CD4-positive, alpha-beta T cell (primary cell): ENCODE measurements around the gene SLC16A6. TPM values are rescaled to one million over a fixed set of nuclear protein-coding genes. Genes with fewer than 3 reads are reported as not detected.

Experiments
- ATAC-seq: fragments of 200-7000 bp; cut with Tn5 transposase; one replicate; pipeline ENCODE4 v1.10.0; 2022; ENCODE audit warnings: mild to moderate bottlenecking; ENCODE audit not compliant: poor library complexity
- CTCF ChIA-PET: fragments of 350-600 bp; sonication (Branson Sonifier 250); formaldehyde crosslinking; loops from one replicate; lab custom pipeline; 2021; ENCODE audit warnings: antibody characterized with exemption, inconsistent platforms; lab: Charles Lee
- POLR2A ChIA-PET: fragments of 350-600 bp; sonication (Branson Sonifier 250); formaldehyde crosslinking; loops from one replicate; lab custom pipeline; 2021; ENCODE audit warnings: antibody characterized with exemption, inconsistent platforms; lab: Charles Lee
- DNase-seq, 14 experiments: peaks; one replicate each; pipeline ENCODE4 v3.0.0-alpha.2; 2013 to 2020; ENCODE audit warnings: mixed read lengths in 2 of 14
- H3K27ac ChIP-seq, 2 donors: one replicate each; pipeline versions ENCODE4 v1.5.1 to v1.7.0; 2013; ENCODE audit warnings: low read length in 2 of 2, low read depth in 1 of 2, mild to moderate bottlenecking in 1 of 2
- H3K27me3 ChIP-seq, 2 experiments: 1 replicate in 1 of 2; 2 replicates in 1 of 2; pipeline versions ENCODE4 v1.6.1 to v1.7.0; 2013; ENCODE audit warnings: low read length in 2 of 2, control low read depth in 1 of 2, mild to moderate bottlenecking in 1 of 2, moderate library complexity in 1 of 2; ENCODE audit not compliant: insufficient read depth in 2 of 2, control insufficient read depth in 1 of 2
- H3K36me3 ChIP-seq: one replicate; pipeline ENCODE4 v1.6.1; 2013; ENCODE audit warnings: low read length, control low read depth; ENCODE audit not compliant: insufficient read depth
- H3K4me1 ChIP-seq: one replicate; pipeline ENCODE4 v1.6.1; 2013; ENCODE audit warnings: low read length, control low read depth; ENCODE audit not compliant: insufficient read depth
- H3K4me3 ChIP-seq: one replicate; pipeline ENCODE4 v1.5.1; 2013; ENCODE audit warnings: mild to moderate bottlenecking, low read length, moderate library complexity
- H3K9me3 ChIP-seq, 2 experiments: 1 replicate in 1 of 2; 2 replicates in 1 of 2; pipeline versions ENCODE4 v1.6.1 to v1.7.0; 2013; ENCODE audit warnings: low read length in 2 of 2, mild to moderate bottlenecking in 2 of 2, control low read depth in 1 of 2, moderate library complexity in 1 of 2; ENCODE audit not compliant: control insufficient read depth in 1 of 2, insufficient read depth in 1 of 2
- H3K27ac Mint-ChIP-seq: one replicate; pipeline ENCODE4 v1.8.0; 2020; ENCODE audit warnings: mixed read lengths
- H3K27me3 Mint-ChIP-seq: one replicate; pipeline ENCODE4 v1.8.0; 2021; ENCODE audit warnings: mixed read lengths
- H3K36me3 Mint-ChIP-seq: one replicate; pipeline ENCODE4 v1.8.0; 2021; ENCODE audit warnings: low read depth, mixed read lengths
- H3K4me1 Mint-ChIP-seq: one replicate; pipeline ENCODE4 v1.8.0; 2021; ENCODE audit warnings: low read depth, mixed read lengths
- H3K4me3 Mint-ChIP-seq: one replicate; pipeline ENCODE4 v1.8.0; 2020; ENCODE audit warnings: mild to moderate bottlenecking, mixed read lengths
- H3K9me3 Mint-ChIP-seq: one replicate; pipeline ENCODE4 v1.8.0; 2020; ENCODE audit warnings: mixed read lengths
- CTCF ChIP-seq: fragments of 200-600 bp; IDR thresholded peaks from one replicate; pipeline ENCODE4 v1.8.0; 2022; ENCODE audit warnings: antibody characterized with exemption, mild to moderate bottlenecking
- intact Hi-C, 2 experiments: fragments of 100-400 bp; cut with DNase I in 1 of 2; cut with micrococcal nuclease in 1 of 2; formaldehyde crosslinking; loops; one replicate each; pipeline versions ENCODE4 v1.15.1 to v1.9.0; 2023 to 2025; cut with DNase I, micrococcal nuclease
- total RNA-seq, 174 experiments: library from RNA in 2 of 174; stranded (reverse) in 2 of 174; gene quantifications; one replicate each; pipeline ENCODE4 v1.2.3 and lab custom pipeline; 2021 to 2026

The SLC16A6 gene
- total RNA-seq, 2 experiments from 2014 or later, result 7.7 to 9.5 TPM

GRCh38 chr17:68320943-68321555, 30.1 kb upstream of the SLC16A6 start:
- intact Hi-C loops, result no loop called here
- peaks cover 34% of the 10 kb centered on the region for H3K4me1 ChIP-seq
- no peak overlapping the region for H3K27ac Mint-ChIP-seq
- peaks cover 58% of the 10 kb centered on the region for H3K4me1 Mint-ChIP-seq
- ATAC-seq (no peak), DNase-seq (no peak)
- ChIA-PET POLR2A (no interaction called here), CTCF (interaction anchor here (1.0 kb wide), 1 partner anchor 121 kb away, joined by 3 read pairs; no protein-coding TSS in a partner anchor)
- H3K4me3 ChIP-seq, result no peak overlapping the region
- no peaks in the 10 kb centered on the region for H3K36me3 ChIP-seq
- no peaks in the 10 kb centered on the region for H3K9me3 Mint-ChIP-seq
- no peaks in the 10 kb centered on the region for H3K9me3 ChIP-seq
- no peak for TF ChIP-seq CTCF
- no peaks in the 10 kb centered on the region for H3K27me3 Mint-ChIP-seq
- no peaks in the 10 kb centered on the region for H3K27me3 ChIP-seq
- no peaks in the 10 kb centered on the region for H3K36me3 Mint-ChIP-seq
- no peak overlapping the region for H3K27ac ChIP-seq
- no peak overlapping the region for H3K4me3 Mint-ChIP-seq

- ATAC-seq (no peak), DNase-seq (no peak)
- Mint-ChIP-seq H3K4me3 (no peak overlapping the region), H3K36me3 (no peaks in the 10 kb centered on the region), H3K27me3 (no peaks in the 10 kb centered on the region), H3K4me1 (peaks cover 62% of the 10 kb centered on the region), H3K9me3 (no peaks in the 10 kb centered on the region), H3K27ac (no peak overlapping the region)
- Histone ChIP-seq H3K27me3 (no peaks in the 10 kb centered on the region), H3K4me3 (no peak overlapping the region), H3K4me1 (peaks cover 41% of the 10 kb centered on the region), H3K9me3 (no peaks in the 10 kb centered on the region), H3K36me3 (no peaks in the 10 kb centered on the region), H3K27ac (no peak overlapping the region)
- no peak for TF ChIP-seq CTCF
- ChIA-PET CTCF (interaction anchor here (1.0 kb wide), 1 partner anchor 120 kb away, joined by 3 read pairs; no protein-coding TSS in a partner anchor), POLR2A (no interaction called here)
- intact Hi-C loops, result no loop called here
Measured at GRCh38 chr17:68320311-68320865, 29.5 kb upstream of the SLC16A6 start.

- ChIA-PET POLR2A (interaction anchor here (1.3 kb wide), 1 partner anchor 28 kb away, joined by 8 read pairs; the partner anchor contains the start of genes ARSG and SLC16A6), CTCF (no interaction called here)
- intact Hi-C loops, result loop anchor here in 1 of 2 experiments (5.0 kb wide), 1 partner anchor 38 kb away; no protein-coding TSS in a partner anchor
- H3K4me1 ChIP-seq, result peaks cover 49% of the 10 kb centered on the region
- H3K36me3 ChIP-seq, result no peaks in the 10 kb centered on the region
- no peak for ATAC-seq
- peak in 1 of 14 experiments; percentile 34 for DNase-seq
- no peaks in the 10 kb centered on the region for H3K9me3 ChIP-seq
- no peak for TF ChIP-seq CTCF
- H3K36me3 Mint-ChIP-seq, result no peaks in the 10 kb centered on the region
- no peak overlapping the region for H3K4me3 Mint-ChIP-seq
- no peaks in the 10 kb centered on the region for H3K27me3 Mint-ChIP-seq
- H3K4me1 Mint-ChIP-seq, result peaks cover 67% of the 10 kb centered on the region
- H3K27me3 ChIP-seq, result no peaks in the 10 kb centered on the region
- H3K4me3 ChIP-seq, result no peak overlapping the region
- no peak overlapping the region for H3K27ac Mint-ChIP-seq
- no peaks in the 10 kb centered on the region for H3K9me3 Mint-ChIP-seq
- H3K27ac ChIP-seq, result no peak overlapping the region
Measured at GRCh38 chr17:68319410-68320162, 28.7 kb upstream of the SLC16A6 start.
